Activated naive CD8-positive, alpha-beta T cell treated with anti-CD3 and anti-CD28 coated beads, Interleukin-2, amount 10 ng/mL, durations not matched to agents 7 days and 5 days (primary cell): ENCODE results near the gene BAIAP2L2. TPM values are rescaled to one million over a fixed set of nuclear protein-coding genes. Genes with fewer than 3 reads are reported as not detected.
A peak's percentile ranks its signal among the peaks of the same experiment; 100 is the strongest.
"Not testable (repeated sequence)": the region's sequence is repeated elsewhere in the genome, so short reads cannot be mapped to it uniquely, and the experiment has no call there.

Source experiments
- ATAC-seq: fragments of 150-1000 bp; cut with Tn5 transposase; one replicate; pipeline ENCODE4 v1.10.0; 2021; ENCODE audit warnings: low read depth, moderate library complexity
- POLR2A ChIA-PET: fragments of 350-600 bp; sonication (Branson Sonifier 250); formaldehyde crosslinking; loops from one replicate; lab custom pipeline; 2021; ENCODE audit warnings: antibody characterized with exemption; lab: Charles Lee
- DNase-seq: peaks from one replicate; pipeline ENCODE4 v3.0.0; 2021
- H3K27ac Mint-ChIP-seq: one replicate; pipeline ENCODE4 v1.8.0; 2022; ENCODE audit warnings: mild to moderate bottlenecking, mixed read lengths
- H3K27me3 Mint-ChIP-seq: one replicate; pipeline ENCODE4 v1.8.0; 2022; ENCODE audit warnings: mild to moderate bottlenecking, moderate library complexity, mixed read lengths
- H3K36me3 Mint-ChIP-seq: one replicate; pipeline ENCODE4 v1.8.0; 2021; ENCODE audit warnings: mild to moderate bottlenecking, mixed read lengths
- H3K4me1 Mint-ChIP-seq: one replicate; pipeline ENCODE4 v1.8.0; 2021; ENCODE audit warnings: mixed read lengths
- H3K4me3 Mint-ChIP-seq: one replicate; pipeline ENCODE4 v1.8.0; 2022; ENCODE audit warnings: mild to moderate bottlenecking, moderate library complexity, mixed read lengths
- H3K9me3 Mint-ChIP-seq: one replicate; pipeline ENCODE4 v1.8.0; 2021; ENCODE audit warnings: mixed read lengths
- total RNA-seq, 2 experiments: library from RNA; stranded (reverse); gene quantifications; one replicate each; pipeline ENCODE4 v1.2.3, GENCODE V29; 2021

The BAIAP2L2 gene
- total RNA-seq, 2 experiments from 2014 or later: 1.6 to 2.0 TPM

DNA sequence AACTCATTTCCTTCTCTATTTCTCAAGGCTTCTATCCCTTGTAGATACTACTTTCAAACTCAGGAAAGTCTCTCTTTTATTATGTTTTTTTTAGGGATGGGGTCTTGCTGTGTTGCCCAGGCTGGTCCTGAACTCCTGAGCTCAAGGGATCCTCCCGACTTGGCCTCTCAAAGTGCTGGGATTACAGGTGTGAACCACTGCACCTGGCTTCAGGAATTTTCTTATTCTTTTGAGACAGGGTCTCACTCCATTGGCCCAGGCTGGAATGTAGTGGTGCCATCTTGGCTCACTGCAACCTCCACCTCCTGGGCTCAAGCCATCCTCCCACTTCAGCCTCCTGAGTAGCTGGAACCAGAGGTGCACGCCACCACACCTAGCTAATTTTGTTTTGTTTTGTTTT is 31.3 kb downstream of the BAIAP2L2 start:
- H3K36me3 Mint-ChIP-seq, ATAC-seq, DNase-seq, POLR2A ChIA-PET, H3K9me3 Mint-ChIP-seq, H3K27ac Mint-ChIP-seq, H3K4me1 Mint-ChIP-seq, H3K4me3 Mint-ChIP-seq: not testable (repeated sequence)
- H3K27me3 Mint-ChIP-seq: peaks cover 22% of the 10 kb centered on the region

DNA sequence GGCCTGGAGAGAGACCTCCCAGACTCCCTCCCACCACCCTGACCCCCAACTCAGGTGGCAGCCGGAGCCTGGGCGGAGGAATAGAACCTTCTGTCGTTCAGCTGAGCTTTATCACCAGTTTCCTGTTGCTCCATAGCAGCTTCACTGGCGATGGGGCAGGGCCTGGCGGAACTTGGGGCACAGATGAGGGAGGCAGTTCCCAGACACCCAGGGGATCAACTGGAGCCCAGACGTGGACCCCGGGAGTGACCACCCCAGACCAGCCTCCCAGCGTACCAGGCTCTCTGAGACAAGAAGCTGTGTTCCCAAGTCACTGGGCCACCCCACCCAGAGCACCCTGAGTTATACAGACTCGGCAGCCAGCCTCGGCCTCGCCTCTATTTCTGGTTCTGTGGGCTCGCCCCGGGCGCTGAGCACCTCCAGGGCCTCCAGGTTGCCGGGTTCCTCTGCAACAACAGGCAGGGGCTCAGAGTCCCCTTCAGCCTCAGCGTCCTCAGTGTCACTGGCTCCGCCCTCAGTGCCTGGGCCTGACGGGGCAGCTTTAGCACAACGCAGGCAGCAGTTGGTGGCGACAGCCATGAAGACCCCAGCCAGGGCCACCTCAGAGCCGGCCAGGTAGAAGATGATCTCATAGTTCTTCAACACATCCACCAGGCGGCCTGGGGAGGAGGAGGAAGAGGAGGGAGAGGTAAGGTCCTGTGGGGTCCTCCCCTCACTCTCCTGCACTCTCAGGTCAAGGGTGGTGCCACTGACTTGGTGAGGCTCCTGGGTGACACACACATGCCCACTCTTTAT is 32.2 kb downstream of the BAIAP2L2 start:
- ATAC-seq: no peak
- H3K36me3 Mint-ChIP-seq: no peaks in the 10 kb centered on the region
- peaks cover 18% of the 10 kb centered on the region for H3K27me3 Mint-ChIP-seq
- no peaks in the 10 kb centered on the region for H3K4me1 Mint-ChIP-seq
- DNase-seq: no peak
- POLR2A ChIA-PET: no interaction called here
- no peaks in the 10 kb centered on the region for H3K9me3 Mint-ChIP-seq
- H3K4me3 Mint-ChIP-seq: no peak overlapping the region
- no peak overlapping the region for H3K27ac Mint-ChIP-seq

DNA sequence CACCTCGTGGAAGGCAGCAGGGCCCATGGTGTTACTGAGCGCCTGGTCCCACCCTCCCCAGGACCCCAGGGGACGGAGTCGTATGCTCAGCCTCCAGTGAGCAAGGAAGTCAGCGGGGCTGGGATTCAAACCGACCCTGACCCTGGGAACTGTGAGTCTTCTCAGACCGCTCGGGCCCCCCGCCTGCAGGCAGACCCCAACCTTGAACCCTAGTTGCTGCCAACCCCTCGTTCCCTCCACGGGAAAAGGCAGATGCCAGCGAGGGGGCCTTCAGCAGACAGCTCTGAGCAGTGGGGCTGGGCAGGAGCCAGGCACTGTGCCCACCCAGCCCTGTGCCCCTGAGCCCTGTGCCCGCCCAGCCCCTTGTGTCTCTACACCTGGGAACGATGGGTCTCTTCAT is 32.9 kb downstream of the BAIAP2L2 start:
- Mint-ChIP-seq H3K4me1 (no peaks in the 10 kb centered on the region), H3K9me3 (no peaks in the 10 kb centered on the region), H3K27me3 (peaks cover 13% of the 10 kb centered on the region), H3K36me3 (no peaks in the 10 kb centered on the region), H3K4me3 (no peak overlapping the region), H3K27ac (no peak overlapping the region)
- POLR2A ChIA-PET: no interaction called here
- ATAC-seq: no peak
- no peak for DNase-seq

DNA sequence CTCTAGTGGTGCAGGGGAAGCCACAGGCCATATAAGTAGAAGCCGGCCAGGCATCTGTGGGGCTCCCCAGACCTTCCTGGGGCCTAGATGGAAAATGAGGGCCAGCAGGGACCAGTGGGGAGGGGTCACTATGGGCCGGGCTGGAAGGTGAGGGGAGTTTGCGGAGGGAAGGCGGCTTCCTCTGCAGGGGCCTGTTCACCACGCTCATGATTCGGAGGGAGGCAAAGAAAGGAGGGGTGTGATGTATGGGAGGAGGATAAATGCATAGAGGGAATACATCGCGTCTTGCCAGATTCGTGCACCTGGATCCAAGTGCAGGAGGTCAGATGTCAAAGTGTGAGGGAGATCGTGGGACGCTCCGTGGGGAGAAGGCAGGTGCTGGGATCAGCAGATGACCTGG is 33.4 kb downstream of the BAIAP2L2 start:
- H3K4me3 Mint-ChIP-seq: peak overlapping the region; percentile 22
- H3K9me3 Mint-ChIP-seq: no peaks in the 10 kb centered on the region
- no peaks in the 10 kb centered on the region for H3K36me3 Mint-ChIP-seq
- ATAC-seq: no peak
- H3K27ac Mint-ChIP-seq: no peak overlapping the region
- no peak for DNase-seq
- peaks cover 12% of the 10 kb centered on the region for H3K27me3 Mint-ChIP-seq
- POLR2A ChIA-PET: no interaction called here
- H3K4me1 Mint-ChIP-seq: no peaks in the 10 kb centered on the region

GRCh38 chr22:38075961-38076360 is 34.5 kb downstream of the BAIAP2L2 start:
- Mint-ChIP-seq H3K27ac (no peak overlapping the region), H3K9me3 (no peaks in the 10 kb centered on the region), H3K36me3 (no peaks in the 10 kb centered on the region), H3K4me3 (no peak overlapping the region), H3K27me3 (peaks cover 6% of the 10 kb centered on the region), H3K4me1 (no peaks in the 10 kb centered on the region)
- POLR2A ChIA-PET: no interaction called here
- ATAC-seq (no peak), DNase-seq (no peak)

DNA sequence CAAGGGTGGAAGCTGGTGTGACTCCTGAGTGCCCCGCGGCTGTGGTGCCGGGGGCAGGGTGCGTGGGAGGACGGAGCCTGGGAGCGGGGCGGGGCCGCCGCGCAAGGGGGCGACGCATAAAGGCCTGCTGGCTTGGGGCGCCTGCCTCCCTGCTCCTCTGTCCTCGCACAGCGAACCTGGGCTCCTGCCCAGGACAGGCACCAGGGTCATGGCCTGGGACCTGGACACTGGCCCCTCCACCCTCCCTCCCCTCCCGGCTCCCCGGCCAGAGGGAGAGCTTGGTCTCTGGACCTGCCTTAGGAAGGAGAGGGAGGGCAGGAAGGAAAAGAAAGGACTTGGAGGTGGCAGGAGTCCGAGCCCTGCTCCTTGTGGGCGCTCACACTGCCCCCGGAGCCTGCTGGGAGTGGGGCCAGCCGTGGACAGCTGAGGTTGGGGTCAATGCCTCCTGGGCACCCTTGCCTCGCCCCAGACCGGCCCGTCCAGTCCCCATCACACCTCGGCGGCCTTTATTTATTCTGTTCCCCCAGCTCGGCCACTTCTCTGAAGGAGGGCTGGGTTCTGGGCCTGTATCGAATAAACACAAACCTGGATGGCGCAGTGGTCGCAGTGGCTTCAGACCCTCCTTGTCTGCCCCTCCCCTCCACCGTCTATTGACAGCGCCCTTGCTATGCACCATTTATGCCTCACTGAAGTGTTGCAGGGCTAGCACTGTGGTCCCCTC is 35.2 kb downstream of the BAIAP2L2 start:
- H3K9me3 Mint-ChIP-seq: no peaks in the 10 kb centered on the region
- no peak overlapping the region for H3K4me3 Mint-ChIP-seq
- no peaks in the 10 kb centered on the region for H3K4me1 Mint-ChIP-seq
- ATAC-seq (peak; percentile 23), DNase-seq (no peak)
- H3K27ac Mint-ChIP-seq: no peak overlapping the region
- no peaks in the 10 kb centered on the region for H3K36me3 Mint-ChIP-seq
- POLR2A ChIA-PET: no interaction called here
- H3K27me3 Mint-ChIP-seq: peaks cover 6% of the 10 kb centered on the region

GRCh38 chr22:38074181-38075104 is 36.0 kb downstream of the BAIAP2L2 start:
- H3K9me3 Mint-ChIP-seq: no peaks in the 10 kb centered on the region
- POLR2A ChIA-PET: no interaction called here
- no peak for ATAC-seq

DNA sequence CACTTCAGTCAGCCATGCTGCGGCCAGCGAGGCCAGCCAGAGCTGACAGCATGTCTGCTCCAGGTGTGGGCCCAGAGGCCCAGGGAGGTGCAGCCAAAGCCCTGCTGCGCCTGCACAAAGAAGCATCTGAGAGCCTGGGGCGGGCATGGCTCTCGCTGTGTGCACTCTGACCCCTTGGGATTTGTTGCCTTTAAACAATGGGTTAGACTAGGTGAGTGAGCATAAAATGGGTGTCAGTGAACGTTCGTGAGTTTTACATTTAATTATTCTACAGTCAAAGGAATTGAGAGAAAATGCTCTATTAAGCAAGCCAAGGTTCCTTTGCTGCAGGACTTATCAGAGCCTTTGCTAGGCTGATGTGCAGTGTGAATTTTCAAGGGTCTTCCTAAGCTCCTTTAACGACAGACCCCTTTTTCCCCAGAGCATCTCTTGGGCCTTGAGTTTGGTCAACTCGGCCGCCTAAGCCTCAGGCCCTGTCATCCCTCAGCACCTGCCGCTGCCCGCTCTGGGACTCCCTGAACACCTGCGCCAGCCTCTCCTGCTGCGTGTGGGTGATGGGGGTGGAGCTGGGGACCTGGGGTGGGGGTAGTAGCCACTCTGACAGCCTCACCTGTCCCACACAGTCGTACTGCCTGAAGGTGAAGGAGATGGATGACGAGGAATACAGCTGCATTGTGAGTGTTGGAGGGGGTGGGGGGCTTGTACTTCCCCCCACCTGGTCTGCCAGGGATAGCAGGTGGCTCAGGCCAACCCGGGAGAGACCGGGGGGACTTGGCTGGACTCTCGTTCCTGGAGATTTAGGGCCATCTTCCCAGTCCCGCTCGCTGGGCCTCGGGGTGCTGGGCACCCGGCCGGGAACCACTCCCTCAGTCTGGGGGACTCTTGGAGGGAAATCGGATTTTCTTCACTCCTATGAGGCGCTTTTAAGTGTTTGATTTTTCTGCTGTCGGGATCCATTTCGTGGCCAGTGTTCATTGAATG is 37.0 kb downstream of the BAIAP2L2 start:
- no peak overlapping the region for H3K27ac Mint-ChIP-seq
- H3K4me3 Mint-ChIP-seq: no peak overlapping the region
- no peaks in the 10 kb centered on the region for H3K9me3 Mint-ChIP-seq
- no peaks in the 10 kb centered on the region for H3K27me3 Mint-ChIP-seq
- POLR2A ChIA-PET: no interaction called here
- no peaks in the 10 kb centered on the region for H3K36me3 Mint-ChIP-seq
- ATAC-seq: no peak
- H3K4me1 Mint-ChIP-seq: no peaks in the 10 kb centered on the region
- DNase-seq: no peak

More at GRCh38 chr22:38074181-38075104, 36.0 kb downstream of the BAIAP2L2 start:
- Mint-ChIP-seq H3K27me3 (peaks cover under 1% of the 10 kb centered on the region), H3K27ac (no peak overlapping the region), H3K4me1 (no peaks in the 10 kb centered on the region), H3K36me3 (no peaks in the 10 kb centered on the region), H3K4me3 (no peak overlapping the region)
- DNase-seq: no peak

- no peaks in the 10 kb centered on the region for H3K27me3 Mint-ChIP-seq
Measured at GRCh38 chr22:38072322-38073149, 37.9 kb downstream of the BAIAP2L2 start.

DNA sequence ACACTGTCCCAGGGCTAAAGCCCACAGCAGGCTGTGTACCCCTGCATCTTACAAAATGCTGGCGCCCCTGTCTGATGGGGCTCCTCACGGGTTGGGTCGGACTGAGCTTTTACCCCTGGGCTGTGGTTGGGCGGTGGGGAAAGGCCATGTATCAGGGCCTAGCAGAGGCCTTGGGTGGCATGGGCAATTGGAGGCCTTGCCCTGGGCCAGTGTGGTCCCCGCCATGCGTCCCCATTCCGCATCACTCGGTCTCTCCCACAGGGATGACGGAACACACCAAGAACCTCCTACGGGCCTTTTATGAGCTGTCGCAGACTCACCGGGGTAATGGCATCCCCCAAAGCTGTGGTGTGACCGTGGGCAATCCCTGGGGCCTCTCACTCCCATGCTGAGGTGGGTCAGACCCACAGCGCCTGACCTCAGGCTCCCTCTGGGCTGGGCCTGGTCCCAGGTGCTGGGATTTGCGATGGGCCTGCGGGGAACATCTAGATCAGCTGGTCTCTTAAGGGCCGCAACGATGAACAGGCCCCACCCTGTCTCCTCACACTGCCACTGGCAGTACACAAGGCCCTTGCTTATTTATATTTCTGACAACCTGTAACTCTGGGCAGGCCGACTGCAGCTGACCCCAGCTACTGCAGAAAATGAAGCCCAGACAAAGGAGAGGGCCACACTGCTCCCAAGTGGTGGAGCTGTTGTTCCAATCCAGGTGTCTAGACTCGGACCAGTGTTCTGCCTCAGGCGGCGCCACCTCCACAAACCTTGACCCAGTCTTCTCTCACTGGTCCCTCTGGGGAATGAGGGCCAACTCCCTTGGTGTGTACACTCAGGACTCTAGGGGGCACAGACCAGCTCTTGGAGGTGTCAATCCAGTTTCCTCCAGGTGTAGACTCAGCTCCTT is 38.8 kb downstream of the BAIAP2L2 start:
- no peaks in the 10 kb centered on the region for H3K27me3 Mint-ChIP-seq
- POLR2A ChIA-PET: interaction anchor here (0.6 kb wide), 1 partner anchor 250 kb away, joined by 6 read pairs; no protein-coding TSS in a partner anchor
- H3K27ac Mint-ChIP-seq: no peak overlapping the region
- H3K4me3 Mint-ChIP-seq: no peak overlapping the region
- H3K4me1 Mint-ChIP-seq: no peaks in the 10 kb centered on the region
- ATAC-seq: no peak
- H3K9me3 Mint-ChIP-seq: no peaks in the 10 kb centered on the region
- DNase-seq: no peak
- no peaks in the 10 kb centered on the region for H3K36me3 Mint-ChIP-seq

More at GRCh38 chr22:38072322-38073149, 37.9 kb downstream of the BAIAP2L2 start:
- Mint-ChIP-seq H3K4me3 (no peak overlapping the region), H3K27ac (no peak overlapping the region), H3K9me3 (no peaks in the 10 kb centered on the region), H3K36me3 (no peaks in the 10 kb centered on the region), H3K4me1 (no peaks in the 10 kb centered on the region)
- POLR2A ChIA-PET: interaction anchor here (0.6 kb wide), 1 partner anchor 249 kb away, joined by 6 read pairs; no protein-coding TSS in a partner anchor
- DNase-seq: no peak
- no peak for ATAC-seq
